Mucosa of rectum (tissue), 2 donors: Measurements from ENCODE around the gene ALS2.
"Not testable (repeated sequence)": the region's sequence is repeated elsewhere in the genome, so short reads cannot be mapped to it uniquely, and the experiment has no call there.

Source experiments
- H3K27ac ChIP-seq, 2 donors: one replicate each; pipeline ENCODE4 v1.7.0; 2013; ENCODE audit warnings: inconsistent platforms in 2 of 2, low read depth in 2 of 2, low read length in 2 of 2
- H3K27me3 ChIP-seq, 2 donors: one replicate each; pipeline ENCODE4 v1.7.0; 2013; ENCODE audit warnings: low read length in 2 of 2; ENCODE audit not compliant: control insufficient read depth in 2 of 2, insufficient read depth in 2 of 2
- H3K36me3 ChIP-seq, 2 donors: one replicate each; pipeline ENCODE4 v1.7.0; 2013; ENCODE audit warnings: low read length in 2 of 2; ENCODE audit not compliant: control insufficient read depth in 2 of 2, insufficient read depth in 2 of 2
- H3K4me1 ChIP-seq, 2 donors: one replicate each; pipeline ENCODE4 v1.7.0; 2013; ENCODE audit warnings: low read length in 2 of 2, mild to moderate bottlenecking in 1 of 2; ENCODE audit not compliant: control insufficient read depth in 2 of 2, insufficient read depth in 2 of 2
- H3K4me3 ChIP-seq, 2 donors: one replicate each; pipeline ENCODE4 v1.7.0; 2013; ENCODE audit warnings: low read length in 2 of 2
- H3K9ac ChIP-seq, 2 donors: one replicate each; pipeline ENCODE4 v1.7.0; 2013; ENCODE audit warnings: low read length in 2 of 2, low read depth in 1 of 2, mild to moderate bottlenecking in 1 of 2
- H3K9me3 ChIP-seq, 2 donors: one replicate each; pipeline ENCODE4 v1.7.0; 2013; ENCODE audit warnings: low read length in 2 of 2; ENCODE audit not compliant: control insufficient read depth in 2 of 2
- donor health status: healthy.
- donor health status: Normal muscosa, but diverticular disease.

The ALS2 gene

GRCh38 chr2:201779901-201780673 lies 646 bp downstream of the ALS2 start:
- H3K4me3 ChIP-seq, result peak overlapping the region; percentile 91 to 94
- H3K36me3 ChIP-seq, result no peaks in the 10 kb centered on the region
- peak overlapping the region; percentile 77 to 89 for H3K9ac ChIP-seq
- no peaks in the 10 kb centered on the region for H3K27me3 ChIP-seq
- peak overlapping the region; percentile 83 for H3K27ac ChIP-seq
- H3K9me3 ChIP-seq, result no peaks in the 10 kb centered on the region
- peaks cover 8 to 16% of the 10 kb centered on the region in 2 donors for H3K4me1 ChIP-seq

DNA sequence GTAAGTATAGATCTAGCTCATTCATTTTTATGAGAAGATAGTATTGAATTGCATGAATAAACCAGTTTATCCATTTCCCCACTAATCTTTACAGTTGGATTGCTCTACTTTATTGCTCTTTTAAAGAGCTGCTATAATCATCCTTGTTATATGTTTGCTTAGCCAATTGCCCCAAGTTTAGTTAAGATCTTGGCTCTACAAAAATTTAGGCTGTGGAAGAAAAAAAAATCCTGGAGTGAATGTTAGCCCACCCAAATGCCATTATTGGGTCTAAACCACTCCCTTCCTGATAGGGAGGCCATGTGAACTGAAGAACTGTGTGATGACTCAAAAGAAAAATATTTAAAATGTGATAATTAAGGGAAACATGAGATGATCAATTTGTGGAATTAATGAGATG lies 2.9 kb downstream of the ALS2 start:
- Histone ChIP-seq H3K9me3 (no peaks in the 10 kb centered on the region), H3K36me3 (no peaks in the 10 kb centered on the region), H3K27ac (no peak overlapping the region), H3K9ac (no peak overlapping the region), H3K4me3 (no peak overlapping the region), H3K27me3 (no peaks in the 10 kb centered on the region), H3K4me1 (peaks cover 8 to 16% of the 10 kb centered on the region in 2 donors)

GRCh38 chr2:201777043-201777442 lies 3.7 kb downstream of the ALS2 start:
- no peaks in the 10 kb centered on the region for H3K27me3 ChIP-seq
- H3K4me3 ChIP-seq, result no peak overlapping the region
- no peaks in the 10 kb centered on the region for H3K9me3 ChIP-seq
- peaks cover 8 to 16% of the 10 kb centered on the region in 2 donors for H3K4me1 ChIP-seq
- H3K9ac ChIP-seq, result no peak overlapping the region
- no peak overlapping the region for H3K27ac ChIP-seq
- no peaks in the 10 kb centered on the region for H3K36me3 ChIP-seq

- no peaks in the 10 kb centered on the region for H3K36me3 ChIP-seq
- H3K4me1 ChIP-seq, result peaks cover 8 to 12% of the 10 kb centered on the region in 2 donors
- H3K9ac ChIP-seq, result no peak overlapping the region
- H3K4me3 ChIP-seq, result no peak overlapping the region
- no peak overlapping the region for H3K27ac ChIP-seq
- H3K9me3 ChIP-seq, result no peaks in the 10 kb centered on the region
- no peaks in the 10 kb centered on the region for H3K27me3 ChIP-seq
Observed at GRCh38 chr2:201775326-201775725, 5.4 kb downstream of the ALS2 start.

DNA sequence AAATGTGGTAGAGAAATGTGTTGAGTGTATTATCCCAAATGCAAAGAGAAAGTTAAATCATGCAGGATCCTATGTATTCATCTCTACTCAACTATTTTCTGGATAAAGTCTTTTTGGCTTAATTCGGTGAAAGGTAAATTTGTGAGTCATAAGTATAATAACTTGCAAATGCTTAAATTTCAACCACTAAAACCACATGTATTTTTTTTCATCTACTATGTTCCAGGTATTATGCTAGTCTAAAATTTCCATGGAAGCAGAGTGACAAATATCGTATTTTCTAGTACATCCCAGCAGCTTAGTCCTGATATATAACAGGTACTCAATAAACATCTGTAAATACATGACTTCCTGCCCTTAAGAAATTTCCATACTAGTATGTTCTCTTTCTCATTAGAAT lies 6.2 kb downstream of the ALS2 start:
- Histone ChIP-seq H3K4me3 (no peak overlapping the region), H3K9me3 (no peaks in the 10 kb centered on the region), H3K36me3 (no peaks in the 10 kb centered on the region), H3K27ac (no peak overlapping the region), H3K9ac (no peak overlapping the region), H3K4me1 (peaks cover 4 to 6% of the 10 kb centered on the region in 2 donors), H3K27me3 (no peaks in the 10 kb centered on the region)

DNA sequence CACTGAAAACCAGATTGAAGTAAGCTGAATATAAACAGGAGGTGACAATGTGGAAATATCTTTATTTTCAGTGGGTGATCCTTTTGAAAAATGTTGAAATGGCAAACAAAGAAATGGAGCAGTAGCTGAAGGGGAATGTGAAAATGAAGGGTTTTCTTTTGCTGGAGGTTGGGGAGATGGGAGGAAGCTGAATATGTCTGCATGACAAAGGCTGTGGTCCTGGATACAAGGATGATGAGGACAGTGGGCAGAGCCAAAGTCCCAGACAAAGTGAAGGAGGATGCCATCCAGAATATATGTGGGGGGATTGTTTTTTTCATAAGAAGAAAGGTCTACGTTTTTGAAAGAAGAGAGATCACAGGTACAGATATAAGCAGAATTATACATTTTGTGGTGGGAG lies 6.7 kb downstream of the ALS2 start:
- no peak overlapping the region for H3K9ac ChIP-seq
- peaks cover 4 to 5% of the 10 kb centered on the region in 2 donors for H3K4me1 ChIP-seq
- no peaks in the 10 kb centered on the region for H3K27me3 ChIP-seq
- H3K9me3 ChIP-seq, result no peaks in the 10 kb centered on the region
- no peak overlapping the region for H3K4me3 ChIP-seq
- no peaks in the 10 kb centered on the region for H3K36me3 ChIP-seq
- H3K27ac ChIP-seq, result no peak overlapping the region

- no peak overlapping the region for H3K4me3 ChIP-seq
- no peaks in the 10 kb centered on the region for H3K27me3 ChIP-seq
- H3K27ac ChIP-seq, result no peak overlapping the region
Observed at GRCh38 chr2:201769666-201770373, 10.9 kb downstream of the ALS2 start.

DNA sequence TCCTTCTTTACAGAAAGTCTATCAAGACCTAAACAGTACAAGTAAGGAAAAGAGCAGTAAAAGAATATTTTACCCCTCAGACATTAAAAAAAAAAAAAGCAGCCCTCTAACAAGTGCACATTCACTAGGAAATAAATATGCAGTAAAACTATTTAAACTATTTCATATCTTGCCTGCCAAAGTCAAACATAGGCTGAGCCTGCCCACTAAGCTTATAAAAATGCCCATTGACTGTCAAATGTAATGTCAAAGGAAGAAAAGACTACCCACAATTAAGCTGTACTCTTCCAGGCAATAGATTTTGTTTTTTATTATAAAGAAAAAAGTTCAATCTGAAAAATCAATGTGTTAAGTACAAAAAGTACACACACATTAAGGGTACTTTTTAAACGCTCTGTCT lies 11.8 kb downstream of the ALS2 start:
- no peak overlapping the region for H3K27ac ChIP-seq
- H3K27me3 ChIP-seq, result no peaks in the 10 kb centered on the region
- no peaks in the 10 kb centered on the region for H3K4me1 ChIP-seq
- H3K9me3 ChIP-seq, result no peaks in the 10 kb centered on the region
- no peak overlapping the region for H3K4me3 ChIP-seq
- peaks cover 2 to 6% of the 10 kb centered on the region in 2 donors for H3K36me3 ChIP-seq
- H3K9ac ChIP-seq, result no peak overlapping the region

More at GRCh38 chr2:201769666-201770373, 10.9 kb downstream of the ALS2 start:
- Histone ChIP-seq H3K4me1 (no peaks in the 10 kb centered on the region), H3K9me3 (no peaks in the 10 kb centered on the region), H3K9ac (no peak overlapping the region), H3K36me3 (peaks cover 2 to 6% of the 10 kb centered on the region in 2 donors)

DNA sequence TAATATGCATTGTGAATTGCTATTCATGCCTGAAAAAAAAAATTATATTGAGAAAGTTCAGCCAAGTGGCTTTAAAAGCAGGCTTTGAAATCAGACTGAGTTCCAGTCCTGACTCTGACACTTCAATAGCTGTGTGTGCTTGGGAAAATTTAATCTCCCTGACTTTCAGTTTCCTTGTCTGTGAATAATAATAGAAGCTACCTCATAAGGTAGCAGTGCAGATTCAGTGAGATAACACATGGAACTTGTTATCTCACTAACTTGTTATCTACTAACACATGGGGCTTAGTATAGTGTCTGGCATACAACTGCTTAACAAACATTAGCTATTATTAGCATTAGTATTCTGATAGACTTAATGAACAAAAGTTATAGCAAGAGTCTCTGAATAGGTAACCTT lies 14.9 kb downstream of the ALS2 start:
- Histone ChIP-seq H3K36me3 (peaks cover 11 to 17% of the 10 kb centered on the region in 2 donors), H3K4me3 (no peak overlapping the region), H3K27ac (no peak overlapping the region)

DNA sequence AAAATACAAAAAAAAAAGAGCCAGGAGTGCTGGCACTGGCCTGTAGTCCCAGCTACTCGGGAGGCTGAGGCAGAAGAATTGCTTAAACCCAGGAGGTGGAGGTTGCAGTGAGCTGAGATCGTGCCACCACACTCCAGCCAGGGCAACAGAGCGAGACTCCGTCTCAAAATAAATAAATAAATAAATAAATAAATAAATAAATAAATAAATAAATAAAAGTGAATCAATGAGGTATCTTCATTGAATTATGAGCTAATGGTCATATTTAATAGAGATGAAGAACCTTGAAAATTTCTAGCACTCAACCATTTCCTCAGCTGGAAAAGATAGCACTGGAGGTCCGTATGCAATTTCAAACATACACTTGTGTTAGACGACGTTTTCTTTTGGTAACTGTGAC lies 16.3 kb downstream of the ALS2 start:
- H3K9me3 ChIP-seq, H3K4me1 ChIP-seq, H3K27me3 ChIP-seq, H3K4me3 ChIP-seq, H3K9ac ChIP-seq, H3K27ac ChIP-seq: not testable (repeated sequence)
- H3K36me3 ChIP-seq, result peaks cover 14 to 20% of the 10 kb centered on the region in 2 donors

More for the DNA sequence above, 14.9 kb downstream of the ALS2 start:
- no peaks in the 10 kb centered on the region for H3K9me3 ChIP-seq
- no peaks in the 10 kb centered on the region for H3K4me1 ChIP-seq
- H3K27me3 ChIP-seq, result no peaks in the 10 kb centered on the region
- no peak overlapping the region for H3K9ac ChIP-seq
